HEK293T (cell line): ENCODE results near the gene HSD17B8.

ENCODE experiments used
- CTCF ChIA-PET: fragments of 350-600 bp; formaldehyde crosslinking; extraction: SDS; loops from one replicate; lab custom pipeline; 2021; ENCODE audit warnings: antibody characterized with exemption, inconsistent platforms; lab: Yijun Ruan, JAX
- POLR2A ChIA-PET: fragments of 350-600 bp; formaldehyde crosslinking; extraction: SDS; loops from one replicate; lab custom pipeline; 2020; ENCODE audit warnings: antibody characterized with exemption, inconsistent platforms; lab: Yijun Ruan, JAX
- DNase-seq: peaks from one replicate; pipeline ENCODE4 v3.0.0; 2012; ENCODE audit warnings: mixed read lengths; ENCODE audit errors: extremely low spot score
- ARNT ChIP-seq: fragments of 450-650 bp; IDR thresholded peaks from 2 replicates; pipeline ENCODE4 v1.6.1; 2017; ENCODE audit warnings: mild to moderate bottlenecking
- BHLHE40 ChIP-seq: fragments of 450-650 bp; IDR thresholded peaks from 2 replicates; pipeline ENCODE4 v1.6.1; 2016; ENCODE audit warnings: mild to moderate bottlenecking, moderate library complexity, borderline replicate concordance
- CTBP1 ChIP-seq: fragments of 450-650 bp; IDR thresholded peaks from 2 replicates; pipeline ENCODE4 v1.6.1; 2016; ENCODE audit warnings: borderline replicate concordance
- ELF4 ChIP-seq: fragments of 450-650 bp; IDR thresholded peaks from 2 replicates; pipeline ENCODE4 v1.6.1; 2017; ENCODE audit warnings: antibody characterized with exemption
- FOXA1 ChIP-seq: fragments of 450-650 bp; IDR thresholded peaks from 2 replicates; pipeline ENCODE4 v1.6.1; 2016; ENCODE audit warnings: mild to moderate bottlenecking
- FOXK2 ChIP-seq: fragments of 450-650 bp; IDR thresholded peaks from 2 replicates; pipeline ENCODE4 v1.6.1; 2016; ENCODE audit warnings: mild to moderate bottlenecking
- FOXM1 ChIP-seq: fragments of 450-650 bp; IDR thresholded peaks from 2 replicates; pipeline ENCODE4 v1.6.1; 2017; ENCODE audit warnings: mild to moderate bottlenecking, borderline replicate concordance
- HDGF ChIP-seq: fragments of 450-650 bp; IDR thresholded peaks from 2 replicates; pipeline ENCODE4 v1.6.1; 2017; ENCODE audit warnings: antibody characterized with exemption, borderline replicate concordance
- L3MBTL2 ChIP-seq: fragments of 450-650 bp; conservative IDR thresholded peaks from 2 replicates; pipeline ENCODE4 v1.6.1; 2016; ENCODE audit warnings: mild to moderate bottlenecking
- LEF1 ChIP-seq: fragments of 450-650 bp; IDR thresholded peaks from 2 replicates; pipeline ENCODE4 v1.6.1; 2017; ENCODE audit warnings: mild to moderate bottlenecking, borderline replicate concordance
- NFRKB ChIP-seq: fragments of 450-650 bp; IDR thresholded peaks from 2 replicates; pipeline ENCODE4 v1.6.1; 2016; ENCODE audit warnings: mild to moderate bottlenecking, moderate library complexity
- SP1 ChIP-seq: fragments of 450-650 bp; IDR thresholded peaks from 2 replicates; pipeline ENCODE4 v1.6.1; 2017
- SUZ12 ChIP-seq: fragments of 450-650 bp; IDR thresholded peaks from 2 replicates; pipeline ENCODE4 v1.6.1; 2016; ENCODE audit warnings: mild to moderate bottlenecking
- TARDBP ChIP-seq: fragments of 450-650 bp; IDR thresholded peaks from 2 replicates; pipeline ENCODE4 v1.6.1; 2016
- ZNF384 ChIP-seq: fragments of 450-650 bp; IDR thresholded peaks from 2 replicates; pipeline ENCODE4 v1.6.1; 2016
- TF ChIP-seq, protein P1 (sequence below): fragments of 450-650 bp; IDR thresholded peaks from 2 replicates; pipeline ENCODE4 v1.6.1; 2016

Gene HSD17B8

GRCh38 chr6:33205191-33206026 is 954 bp downstream of the HSD17B8 start:
- ChIA-PET POLR2A (interaction anchor here (1.8 to 2.4 kb wide), 2 partner anchors 44 to 66 kb away, joined by 6 to 25 read pairs; partner anchors contain the start of genes RPS18 and VPS52), CTCF (interaction anchor here (0.7 to 1.5 kb wide), 2 partner anchors 43 to 50 kb away, joined by 3 read pairs; no protein-coding TSS in a partner anchor)
- TF ChIP-seq, protein P1, sequence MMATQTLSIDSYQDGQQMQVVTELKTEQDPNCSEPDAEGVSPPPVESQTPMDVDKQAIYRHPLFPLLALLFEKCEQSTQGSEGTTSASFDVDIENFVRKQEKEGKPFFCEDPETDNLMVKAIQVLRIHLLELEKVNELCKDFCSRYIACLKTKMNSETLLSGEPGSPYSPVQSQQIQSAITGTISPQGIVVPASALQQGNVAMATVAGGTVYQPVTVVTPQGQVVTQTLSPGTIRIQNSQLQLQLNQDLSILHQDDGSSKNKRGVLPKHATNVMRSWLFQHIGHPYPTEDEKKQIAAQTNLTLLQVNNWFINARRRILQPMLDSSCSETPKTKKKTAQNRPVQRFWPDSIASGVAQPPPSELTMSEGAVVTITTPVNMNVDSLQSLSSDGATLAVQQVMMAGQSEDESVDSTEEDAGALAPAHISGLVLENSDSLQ = no peak
- TF ChIP-seq NFRKB (no peak), ELF4 (no peak), SUZ12 (no peak), TARDBP (no peak), LEF1 (no peak), SP1 (no peak)
- no peak for DNase-seq

DNA sequence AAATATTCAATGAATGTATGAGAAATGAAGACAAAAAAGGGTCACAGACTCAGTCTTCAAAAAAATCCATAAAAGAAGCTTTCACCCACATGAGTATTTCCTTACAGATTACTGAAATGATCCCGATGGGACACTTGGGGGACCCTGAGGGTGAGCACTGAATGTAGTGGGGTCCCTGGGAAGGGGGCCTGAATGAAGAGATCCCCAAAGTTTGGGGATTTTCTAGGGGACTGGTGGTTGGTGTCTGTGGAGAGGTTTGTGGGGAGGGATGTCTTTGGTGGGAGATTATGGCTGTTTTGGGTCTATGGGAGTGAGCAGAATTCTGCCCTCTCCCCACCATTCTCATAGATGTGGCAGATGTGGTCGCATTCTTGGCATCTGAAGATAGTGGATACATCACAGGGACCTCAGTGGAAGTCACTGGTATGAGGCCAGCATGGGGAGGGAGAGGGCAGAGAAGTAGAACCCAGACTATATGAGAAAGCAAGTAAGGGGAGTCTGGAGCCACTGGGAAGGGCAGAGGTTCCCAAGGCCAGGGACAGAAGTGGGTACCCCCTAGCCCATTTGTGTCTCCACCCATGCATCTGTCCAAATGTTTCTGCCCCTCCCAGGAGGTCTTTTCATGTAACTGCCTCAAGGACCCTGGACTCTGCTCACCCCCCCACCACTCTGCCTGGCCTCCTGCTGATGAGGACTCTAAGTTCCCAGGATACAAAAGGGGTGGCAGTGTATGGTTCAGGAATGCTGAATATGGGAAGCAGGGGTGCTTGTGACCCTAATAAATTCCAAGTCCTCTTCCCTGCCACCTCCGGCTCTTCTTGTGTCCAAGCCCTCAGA is 1.8 kb downstream of the HSD17B8 start:
- CTCF ChIA-PET = interaction anchor here (1.5 kb wide), 1 partner anchor 49 kb away, joined by 3 read pairs; no protein-coding TSS in a partner anchor
- POLR2A ChIA-PET = interaction anchor here (1.8 to 5.8 kb wide), 3 partner anchors 42 to 65 kb away, joined by 6 to 64 read pairs (median 25); partner anchors contain the start of genes RPS18 and VPS52
- no peak for DNase-seq
- TF ChIP-seq, protein P1 = no peak
- TF ChIP-seq ZNF384 (no peak), SUZ12 (no peak), CTBP1 (no peak), BHLHE40 (no peak), ARNT (no peak), FOXM1 (no peak), L3MBTL2 (no peak), LEF1 (no peak), HDGF (no peak), ELF4 (no peak), NFRKB (no peak)

DNA sequence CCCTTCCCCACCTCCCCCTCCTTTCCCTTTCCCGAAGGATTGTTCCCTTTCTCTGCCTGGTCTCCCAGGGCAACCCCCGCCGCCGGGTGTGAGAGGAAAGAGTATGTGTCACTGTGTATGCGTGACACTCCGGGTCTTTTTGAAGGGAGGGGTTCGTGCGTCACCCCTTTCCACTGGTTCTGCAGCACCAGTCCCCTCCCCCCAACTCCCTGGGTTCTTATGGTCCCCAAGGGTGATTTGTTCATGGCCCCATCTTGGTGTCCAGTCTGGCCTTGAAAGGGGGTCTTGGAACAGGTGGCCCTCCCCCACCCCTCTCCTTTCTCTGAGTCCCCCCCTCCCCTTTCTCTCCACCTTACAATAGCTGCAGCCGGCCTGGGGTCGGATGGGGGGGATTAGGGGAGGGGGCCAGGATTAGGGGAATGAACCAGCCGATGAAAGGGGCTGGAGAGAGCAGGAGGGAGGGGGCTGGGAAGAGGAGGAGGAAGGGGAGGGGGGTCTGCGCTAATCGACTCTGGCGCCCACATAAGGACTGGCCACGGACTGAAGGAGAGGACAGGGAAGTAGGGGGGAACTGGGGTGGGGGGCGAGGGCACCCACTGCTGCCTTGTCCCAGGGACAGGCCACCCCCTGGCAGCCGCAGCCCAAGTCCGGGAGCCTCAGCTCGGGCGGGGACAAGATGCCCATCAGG is 2.6 kb downstream of the HSD17B8 start:
- TF ChIP-seq CTBP1 = no peak
- TF ChIP-seq L3MBTL2 = no peak
- no peak for TF ChIP-seq FOXM1
- no peak for TF ChIP-seq SP1
- TF ChIP-seq FOXK2 = no peak
- TF ChIP-seq ELF4 = no peak
- TF ChIP-seq, protein P1 = no peak
- TF ChIP-seq LEF1 = no peak
- TF ChIP-seq NFRKB = no peak
- no peak for TF ChIP-seq BHLHE40
- TF ChIP-seq SUZ12 = no peak
- no peak for TF ChIP-seq TARDBP
- no peak for TF ChIP-seq ZNF384
- no peak for TF ChIP-seq HDGF
- TF ChIP-seq FOXA1 = no peak
- TF ChIP-seq ARNT = no peak
- CTCF ChIA-PET = no interaction called here
- POLR2A ChIA-PET = interaction anchor here (0.5 to 5.8 kb wide), 11 partner anchors 8 to 323 kb away, joined by 3 to 64 read pairs (median 3); partner anchors contain the start of genes B3GALT4, RPS18 and VPS52
- DNase-seq = no peak

GRCh38 chr6:33207552-33208090 is 3.2 kb downstream of the HSD17B8 start:
- ChIA-PET CTCF (no interaction called here), POLR2A (interaction anchor here (0.5 to 5.8 kb wide), 15 partner anchors 8 to 324 kb away, joined by 3 to 64 read pairs (median 5); partner anchors contain the start of genes B3GALT4, RPS18 and VPS52)
- DNase-seq = peak; percentile 32
- no peak for TF ChIP-seq SP1
- no peak for TF ChIP-seq TARDBP
- TF ChIP-seq FOXA1 = no peak
- no peak for TF ChIP-seq LEF1
- no peak for TF ChIP-seq ELF4
- no peak for TF ChIP-seq L3MBTL2
- TF ChIP-seq FOXK2 = no peak
- no peak for TF ChIP-seq BHLHE40
- TF ChIP-seq ZNF384 = no peak
- no peak for TF ChIP-seq ARNT
- no peak for TF ChIP-seq NFRKB
- TF ChIP-seq HDGF = no peak
- TF ChIP-seq SUZ12 = no peak
- TF ChIP-seq FOXM1 = no peak
- TF ChIP-seq, protein P1 = no peak
- no peak for TF ChIP-seq CTBP1
